HG03159 (cell line): ENCODE results near the gene CAND2.

Experiments
- ATAC-seq: cut with Tn5 transposase; IDR thresholded peaks from one replicate; pipeline ENCODE4 v1.9.1; 2021; ENCODE audit warnings: mild to moderate bottlenecking, moderate library complexity; ENCODE audit not compliant: unreplicated experiment

CAND2 gene

DNA sequence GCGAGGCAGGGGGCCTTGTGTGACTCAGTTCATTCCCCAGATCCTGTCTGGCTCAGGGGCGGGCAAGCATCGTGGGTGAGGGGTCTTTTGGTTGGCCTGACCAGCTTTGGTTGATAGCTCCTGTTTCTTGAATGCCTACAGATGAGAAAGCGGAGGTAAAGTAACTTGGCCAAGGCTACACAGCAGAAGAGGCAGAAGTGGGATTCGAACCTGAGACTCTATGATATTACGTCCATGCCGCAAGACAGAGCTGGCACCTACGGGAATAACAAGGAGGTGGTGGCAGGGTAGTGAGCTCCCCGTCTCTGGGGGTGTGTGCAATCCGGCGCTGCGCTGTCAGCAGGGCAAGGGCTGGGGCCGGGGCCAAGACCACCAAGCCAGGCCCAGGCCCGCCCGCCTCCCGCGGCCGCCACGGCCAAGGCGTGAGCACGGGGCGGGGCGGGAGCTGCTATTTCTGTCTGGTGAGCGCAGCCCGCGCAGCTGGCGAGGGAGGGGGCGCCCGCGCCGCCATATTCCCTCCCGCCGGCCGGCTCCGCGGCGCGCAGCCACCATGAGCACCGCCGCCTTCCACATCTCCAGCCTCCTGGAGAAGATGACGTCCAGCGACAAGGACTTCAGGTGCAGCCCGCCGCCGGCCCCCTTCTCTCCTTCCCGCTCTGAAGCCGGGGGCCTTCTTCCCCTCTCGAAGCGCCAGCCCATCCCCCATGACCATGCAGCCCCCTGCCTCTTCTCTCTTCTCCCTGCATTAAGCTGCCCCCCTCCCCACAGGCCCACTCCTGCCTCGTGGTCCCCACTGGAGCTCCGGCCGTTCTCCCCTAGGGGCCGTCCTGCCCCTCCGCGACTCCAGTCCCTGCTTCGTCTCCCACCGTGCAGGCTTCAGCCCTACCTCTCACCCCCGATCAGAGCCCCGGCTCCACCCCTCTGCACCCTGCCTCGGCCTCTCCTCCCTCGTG is at the start of gene CAND2:
Gene CAND2 (plus strand): TSS at position 510 of the 953 bp plus-strand sequence. CDS start 41 bp downstream, at position 551.
- no peak for ATAC-seq

DNA sequence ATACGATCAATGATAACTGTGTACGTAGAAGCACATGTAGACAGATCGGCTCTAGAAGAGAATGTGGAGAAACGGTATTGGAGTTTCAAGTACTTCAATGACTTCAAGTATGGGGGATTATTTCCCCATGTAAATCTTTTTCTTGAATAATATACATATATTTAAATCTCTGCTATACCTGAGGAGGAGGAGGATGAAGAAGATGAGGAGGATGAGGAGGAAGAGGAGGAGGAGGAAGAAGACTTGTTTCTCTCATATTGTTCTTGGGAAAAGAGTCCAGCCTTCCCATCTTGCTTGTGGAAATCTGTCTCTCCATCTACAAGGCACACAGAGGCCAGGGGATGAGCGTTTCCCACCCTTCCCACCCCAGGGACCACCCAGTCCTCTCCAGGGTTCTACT is 48.0 kb upstream of the CAND2 start:
- ATAC-seq: no peak

DNA sequence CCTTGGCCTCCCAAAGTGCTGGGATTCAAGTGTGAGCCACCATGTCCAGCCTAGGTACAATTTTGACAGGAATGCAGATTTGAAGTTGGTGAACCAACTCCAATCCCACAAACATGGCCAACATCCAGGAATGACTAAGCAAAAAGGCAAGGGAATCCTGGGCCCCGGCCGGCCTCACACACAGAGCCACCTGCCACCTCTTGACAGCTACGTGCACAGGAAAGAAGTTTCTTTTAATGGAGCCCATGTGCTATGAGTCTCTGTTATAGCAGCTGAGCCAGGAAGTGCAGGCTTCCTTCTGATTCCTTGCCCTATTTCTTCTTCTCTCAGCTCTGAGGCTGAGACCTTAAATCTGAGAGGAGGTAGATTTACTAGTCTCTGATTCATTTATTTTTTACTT is 46.3 kb upstream of the CAND2 start:
- ATAC-seq: no peak

DNA sequence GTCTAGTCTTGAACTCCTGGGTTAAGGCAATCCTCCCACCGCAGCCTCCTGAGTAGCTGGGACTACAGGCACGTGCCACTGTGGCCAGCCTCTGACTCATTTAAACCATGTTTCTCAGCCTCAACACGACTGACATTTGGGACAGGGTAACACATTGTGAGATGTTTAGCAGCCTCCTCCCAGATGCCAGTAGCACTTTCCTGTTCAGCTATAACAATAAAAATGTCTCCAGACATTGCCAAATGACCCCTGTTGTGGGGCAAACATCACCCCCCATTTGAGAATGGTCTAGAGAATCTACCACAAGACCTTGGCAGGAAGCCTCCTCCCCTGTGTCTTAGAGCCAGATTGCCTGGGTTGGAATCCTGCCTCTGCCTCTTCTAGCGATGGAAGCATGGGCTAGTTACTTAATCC is 45.8 kb upstream of the CAND2 start:
- ATAC-seq: no peak

DNA sequence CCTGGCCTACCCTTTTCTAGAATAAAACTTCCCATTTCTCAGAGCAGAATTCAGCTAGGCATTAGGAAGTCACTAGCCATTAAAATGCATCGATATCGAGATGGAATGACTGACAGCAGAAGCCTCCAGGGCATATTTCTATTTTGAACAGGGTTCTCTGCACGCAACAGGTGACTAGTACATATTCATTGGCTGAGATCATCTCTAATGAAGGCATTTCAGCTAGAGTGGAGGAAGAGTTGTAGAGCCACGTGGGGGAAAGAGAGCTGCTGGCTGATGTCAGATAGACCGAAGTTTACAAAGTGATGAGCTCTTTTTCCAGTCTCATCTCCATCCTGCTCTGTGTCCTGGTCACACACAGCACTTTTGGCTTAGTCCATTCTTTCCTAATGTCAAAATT is 44.9 kb upstream of the CAND2 start:
- no peak for ATAC-seq

DNA sequence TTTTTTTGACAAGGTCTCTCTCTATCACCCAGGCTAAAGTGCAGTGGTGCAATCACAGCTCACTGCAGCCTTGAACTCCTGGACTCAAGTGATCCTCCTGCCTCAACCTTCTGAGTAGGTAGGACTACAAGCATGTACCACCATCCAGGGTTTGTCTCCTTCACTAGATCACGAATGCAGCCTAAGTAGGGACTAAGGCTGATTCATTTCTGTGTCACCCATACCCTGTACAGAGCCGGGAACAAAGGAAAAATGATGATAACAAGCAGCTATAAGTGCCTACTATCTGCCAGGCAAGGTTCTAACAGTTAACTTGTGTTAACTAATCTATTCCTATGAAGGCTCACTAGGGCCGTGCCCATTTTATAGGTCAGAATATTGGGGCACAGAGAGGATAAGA is 44.4 kb upstream of the CAND2 start:
- no peak for ATAC-seq

DNA sequence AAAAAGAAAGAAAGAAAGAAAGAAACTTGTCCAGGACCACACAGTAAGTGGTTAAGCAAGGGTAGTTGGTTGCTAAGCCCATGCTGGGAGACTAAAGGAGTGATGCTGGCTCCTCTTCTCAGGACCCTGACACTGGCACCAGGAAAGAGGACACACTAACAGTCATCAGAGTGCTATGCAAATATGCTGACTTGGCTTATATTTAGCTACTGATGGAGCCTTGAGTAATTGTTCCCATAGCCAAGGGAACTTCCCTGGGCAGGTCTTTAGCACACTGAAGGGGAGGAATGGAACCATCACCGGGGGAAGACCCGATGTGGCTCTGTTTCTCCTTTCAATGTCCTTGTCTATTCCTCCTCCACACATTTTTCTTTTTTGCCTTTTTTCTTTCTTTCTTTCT is 43.7 kb upstream of the CAND2 start:
- ATAC-seq: no peak

DNA sequence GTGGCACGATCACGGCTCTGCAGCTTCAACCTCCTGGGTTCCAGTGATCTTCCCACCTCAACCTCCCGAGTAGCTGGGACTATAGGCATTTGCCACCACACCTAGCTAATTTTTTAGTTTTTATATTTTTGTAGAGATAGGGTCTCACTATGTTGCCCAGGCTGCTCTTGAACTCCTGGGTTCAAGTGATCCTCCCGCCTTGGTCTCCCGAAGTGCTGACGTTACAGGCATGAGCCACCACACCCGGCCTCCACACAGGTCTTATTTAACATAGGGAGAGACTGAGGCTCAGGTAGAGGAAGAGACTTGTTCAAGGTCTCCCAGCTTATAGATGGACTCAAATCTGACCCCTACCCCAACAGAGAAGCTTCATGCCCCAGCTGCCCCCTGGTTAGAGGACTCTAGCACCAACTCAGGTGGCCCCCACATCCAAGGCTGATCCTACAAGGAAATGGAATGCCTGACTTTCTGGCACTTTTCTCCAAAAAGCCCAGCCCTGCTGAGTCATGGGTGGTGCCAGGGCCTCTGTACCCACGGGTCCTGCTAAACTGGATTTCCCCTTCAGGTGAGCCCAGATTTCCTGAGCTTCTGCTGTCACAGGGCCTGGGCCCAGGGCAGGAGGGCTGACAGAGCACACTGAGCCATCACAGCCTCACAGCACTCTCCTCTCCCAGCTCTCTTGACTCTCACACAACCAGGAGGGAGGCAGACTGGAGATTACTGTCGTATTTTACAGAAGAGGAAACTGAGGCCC is 43.0 kb upstream of the CAND2 start:
- ATAC-seq: no peak

DNA sequence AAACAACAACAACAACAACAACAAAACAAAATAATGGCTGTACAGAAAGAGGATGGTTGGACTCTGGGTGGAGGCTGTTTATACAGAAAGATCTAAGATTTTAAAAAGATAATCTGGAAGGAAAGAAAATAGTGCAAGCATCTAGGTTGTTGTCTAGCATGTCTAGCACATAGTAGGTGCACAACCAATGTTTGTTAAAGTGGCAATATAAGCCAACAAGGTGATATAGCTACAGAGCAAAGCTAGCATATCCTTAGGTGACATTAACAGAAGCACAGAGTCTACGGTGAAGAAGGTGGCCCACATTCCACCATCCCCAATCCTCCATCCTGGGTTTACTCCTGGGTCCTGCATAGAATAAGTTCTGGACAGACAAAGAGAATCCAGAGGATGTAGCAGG is 42.2 kb upstream of the CAND2 start:
- ATAC-seq: no peak

DNA sequence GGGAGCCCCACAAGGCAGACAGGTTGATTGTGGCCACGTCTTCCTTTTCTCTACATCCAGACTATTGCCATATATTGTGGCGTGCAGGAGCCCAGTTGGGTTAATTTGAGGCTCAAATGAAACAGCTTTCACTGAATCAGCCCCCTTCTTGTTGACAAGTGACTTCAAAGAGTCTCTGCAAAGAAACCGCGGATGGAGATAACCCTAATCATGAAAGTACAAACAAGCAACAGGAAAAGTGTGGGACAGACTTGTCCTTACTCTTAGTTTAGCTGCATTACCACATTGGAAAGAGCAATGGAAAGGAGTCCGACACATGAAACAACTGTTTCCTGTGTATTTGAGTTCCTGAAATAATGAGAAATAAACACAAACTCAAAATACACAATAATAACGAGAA is 40.7 kb upstream of the CAND2 start:
- no peak for ATAC-seq

DNA sequence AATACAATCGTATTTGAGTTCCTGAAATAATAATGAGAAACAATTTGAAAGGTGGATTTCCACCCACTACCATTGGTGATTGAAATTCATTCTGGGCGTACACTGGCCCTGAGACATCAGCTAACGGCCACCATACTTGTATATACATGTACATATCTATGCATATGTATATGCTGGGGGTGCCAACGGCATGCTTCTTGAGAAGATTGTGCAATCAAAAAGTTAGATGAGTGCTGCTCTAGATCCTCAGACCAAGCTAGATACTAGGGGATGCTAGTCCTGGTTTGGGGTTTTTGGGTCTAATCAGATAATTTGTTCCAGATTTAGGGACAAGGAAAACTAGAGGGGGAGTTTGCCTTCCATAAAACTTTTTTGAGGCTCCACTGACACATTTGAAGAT is 40.3 kb upstream of the CAND2 start:
- ATAC-seq: no peak

DNA sequence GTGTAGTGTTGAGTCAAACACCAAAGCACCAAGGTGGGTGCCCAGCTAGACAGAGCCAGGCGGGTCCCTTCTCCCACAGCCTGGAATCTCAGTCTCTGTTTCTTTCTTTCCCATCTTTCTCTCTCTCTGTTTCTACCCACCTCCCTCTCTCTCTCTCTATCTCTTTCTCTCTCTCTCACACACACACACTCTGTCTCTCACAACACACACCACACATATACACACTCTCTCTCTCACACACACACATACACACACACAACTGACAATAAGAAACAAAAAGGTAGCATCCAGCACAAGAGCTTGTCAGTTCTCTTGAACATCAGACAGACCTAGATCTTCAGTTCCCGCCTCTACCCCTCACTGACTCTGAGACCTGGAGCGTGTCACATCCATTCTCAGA is 39.8 kb upstream of the CAND2 start:
- no peak for ATAC-seq

DNA sequence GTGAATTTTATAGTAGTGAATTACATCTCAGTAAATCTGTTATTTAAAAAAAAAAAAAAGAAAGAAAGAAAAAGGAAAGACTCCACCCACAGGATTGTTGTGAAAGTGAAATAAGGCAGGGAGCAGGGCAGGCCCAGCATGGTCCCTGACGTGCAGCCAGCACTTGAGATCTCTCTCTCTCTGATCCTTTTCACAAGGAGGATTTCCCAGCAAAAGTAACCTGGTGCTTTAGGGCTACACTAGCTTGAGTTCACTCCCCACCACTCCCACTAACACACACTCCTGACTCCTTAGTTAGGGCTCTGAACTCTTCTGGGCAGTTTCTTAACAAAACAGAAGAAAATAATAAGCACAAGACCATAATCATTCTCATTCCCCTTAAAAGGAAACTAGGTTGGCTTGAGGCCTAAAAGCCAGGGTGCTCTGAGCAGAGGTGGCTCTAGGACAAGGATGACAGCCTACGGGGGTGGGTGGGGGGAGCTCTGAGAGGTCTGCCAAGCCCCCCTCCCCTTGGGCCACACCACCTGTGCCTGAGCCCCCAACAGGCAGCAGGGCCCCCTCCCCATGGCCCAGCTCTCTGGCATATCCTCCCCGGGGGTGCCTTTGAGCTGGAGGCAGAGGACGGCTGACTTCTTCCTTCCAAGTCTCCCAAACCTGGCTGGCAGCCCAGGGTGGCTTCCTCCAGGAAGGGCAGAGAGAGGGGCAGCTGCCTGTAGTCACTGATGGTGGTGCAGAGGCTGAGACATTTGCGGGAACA is 38.3 kb upstream of the CAND2 start:
- ATAC-seq: peak; percentile 48

DNA sequence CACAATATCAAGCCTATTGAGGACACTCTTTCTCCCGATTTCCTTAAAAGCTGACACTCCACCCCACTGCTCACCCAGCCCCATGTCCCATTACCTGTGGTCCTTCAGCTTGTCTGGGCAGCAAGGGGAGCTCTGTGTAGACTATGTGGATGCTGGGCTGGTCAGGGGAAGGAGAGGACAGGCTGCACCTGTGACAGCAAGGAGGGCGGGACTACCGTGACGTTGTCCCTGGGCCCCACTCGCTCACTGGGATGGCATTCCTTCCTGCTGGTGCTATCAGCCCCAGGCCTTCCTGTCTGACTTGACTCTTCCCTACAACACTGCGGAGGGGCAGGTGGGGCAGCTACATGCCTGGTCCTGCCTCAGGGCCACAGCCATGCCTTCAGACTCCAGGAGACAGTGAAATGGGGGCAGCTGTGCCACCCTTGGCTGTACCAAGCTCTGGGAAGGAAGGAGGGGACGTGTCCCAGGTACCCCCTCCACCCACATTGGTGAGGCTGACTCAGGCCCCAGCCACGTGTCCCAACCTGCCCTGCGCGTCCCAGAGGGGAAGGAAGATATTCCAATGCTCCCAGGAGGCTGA is 37.3 kb upstream of the CAND2 start, which contains the start of gene TMEM40:
Gene TMEM40 (minus strand): TSS at position 163 of the 583 bp plus-strand sequence. CDS start 9,427 bp downstream, outside the sequence.
- no peak for ATAC-seq

DNA sequence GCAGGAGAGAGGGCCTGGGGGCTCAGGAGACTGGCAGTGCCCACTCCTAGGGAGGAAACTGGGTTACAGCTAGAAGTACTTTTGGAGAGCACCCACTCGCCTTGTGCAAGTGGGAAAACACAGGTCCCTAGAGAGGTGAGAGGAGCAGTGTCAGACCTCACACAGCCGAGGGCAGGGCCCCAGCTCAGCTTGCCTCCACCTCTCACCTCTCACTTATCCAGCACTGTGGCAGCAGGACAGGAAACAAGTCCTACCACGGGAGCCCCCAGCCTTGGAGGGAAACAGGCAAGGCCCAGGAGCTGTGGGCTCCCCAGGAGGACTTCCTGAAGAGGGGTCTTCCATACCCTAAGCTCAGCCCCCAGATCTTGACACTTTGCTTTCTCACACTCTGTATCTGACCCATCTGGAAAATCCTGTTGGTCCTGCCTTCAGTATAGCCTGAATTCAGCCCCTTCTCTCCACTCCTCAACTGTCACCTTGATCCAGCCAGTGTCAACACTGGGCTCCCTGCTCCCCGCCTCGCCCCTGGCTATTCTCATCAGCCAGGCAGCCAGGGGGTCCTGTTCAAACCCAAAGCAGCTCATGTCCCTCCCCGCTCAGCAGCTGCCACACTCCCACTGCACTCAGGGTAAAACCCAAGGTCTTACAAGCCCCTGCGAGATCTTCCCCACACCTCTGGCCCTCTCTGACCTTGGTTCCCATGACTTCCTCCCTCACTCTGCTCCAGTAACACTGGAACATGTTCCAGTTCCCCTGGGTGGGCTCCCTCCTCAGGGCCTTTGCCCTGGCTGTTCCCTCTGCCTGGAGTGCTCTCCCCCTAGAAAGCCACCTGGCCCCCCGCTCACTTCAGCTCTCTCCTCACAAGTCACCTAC is 36.6 kb upstream of the CAND2 start:
- no peak for ATAC-seq

DNA sequence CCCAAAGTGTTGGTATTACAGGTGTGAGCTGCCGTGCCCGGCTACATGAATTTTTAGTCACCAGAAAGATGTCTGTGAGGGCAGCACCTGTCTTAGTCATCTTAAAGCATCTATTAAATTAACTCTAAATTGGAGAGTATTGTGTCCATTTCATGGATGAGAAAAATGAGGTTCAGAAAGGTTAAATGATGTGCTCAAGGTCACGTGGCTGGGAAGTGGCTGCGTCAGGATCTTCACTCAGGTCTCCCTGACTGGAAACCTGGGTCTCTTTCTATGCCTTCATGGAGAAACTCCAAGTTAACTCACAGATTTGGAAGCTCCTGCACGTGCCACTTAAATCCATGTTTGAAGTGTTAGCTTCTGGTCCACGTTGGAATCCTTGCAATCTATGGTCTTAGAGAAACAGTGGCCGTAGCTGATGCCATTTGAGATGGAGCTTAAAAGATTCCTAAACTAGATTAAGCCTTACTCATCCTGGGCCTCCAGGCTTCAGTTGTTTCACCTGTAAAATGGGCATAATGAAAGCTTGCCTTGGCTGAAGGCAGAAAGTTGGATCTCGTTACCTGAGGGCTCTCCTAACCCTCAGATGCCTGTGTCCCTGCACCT is 32.2 kb upstream of the CAND2 start:
- ATAC-seq: no peak

DNA sequence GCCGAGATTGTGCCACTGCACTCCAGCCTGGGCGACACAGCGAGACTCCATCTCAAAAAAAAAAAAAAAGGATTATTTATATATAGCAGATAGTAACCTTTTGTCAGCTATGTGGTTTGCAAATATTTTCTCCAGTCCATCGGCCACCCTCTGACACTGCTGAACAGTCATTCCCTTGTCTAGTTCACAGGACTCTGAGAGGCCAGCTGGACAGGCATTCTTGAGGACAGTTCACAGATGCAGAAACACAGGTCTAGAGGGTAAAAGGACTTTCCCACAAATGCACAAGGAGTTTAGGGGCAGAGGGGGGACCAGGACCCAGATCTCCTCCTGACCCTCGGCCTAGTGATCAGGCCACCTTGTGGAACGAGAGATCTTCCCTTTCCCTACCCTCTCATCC is 29.9 kb upstream of the CAND2 start:
- no peak for ATAC-seq

DNA sequence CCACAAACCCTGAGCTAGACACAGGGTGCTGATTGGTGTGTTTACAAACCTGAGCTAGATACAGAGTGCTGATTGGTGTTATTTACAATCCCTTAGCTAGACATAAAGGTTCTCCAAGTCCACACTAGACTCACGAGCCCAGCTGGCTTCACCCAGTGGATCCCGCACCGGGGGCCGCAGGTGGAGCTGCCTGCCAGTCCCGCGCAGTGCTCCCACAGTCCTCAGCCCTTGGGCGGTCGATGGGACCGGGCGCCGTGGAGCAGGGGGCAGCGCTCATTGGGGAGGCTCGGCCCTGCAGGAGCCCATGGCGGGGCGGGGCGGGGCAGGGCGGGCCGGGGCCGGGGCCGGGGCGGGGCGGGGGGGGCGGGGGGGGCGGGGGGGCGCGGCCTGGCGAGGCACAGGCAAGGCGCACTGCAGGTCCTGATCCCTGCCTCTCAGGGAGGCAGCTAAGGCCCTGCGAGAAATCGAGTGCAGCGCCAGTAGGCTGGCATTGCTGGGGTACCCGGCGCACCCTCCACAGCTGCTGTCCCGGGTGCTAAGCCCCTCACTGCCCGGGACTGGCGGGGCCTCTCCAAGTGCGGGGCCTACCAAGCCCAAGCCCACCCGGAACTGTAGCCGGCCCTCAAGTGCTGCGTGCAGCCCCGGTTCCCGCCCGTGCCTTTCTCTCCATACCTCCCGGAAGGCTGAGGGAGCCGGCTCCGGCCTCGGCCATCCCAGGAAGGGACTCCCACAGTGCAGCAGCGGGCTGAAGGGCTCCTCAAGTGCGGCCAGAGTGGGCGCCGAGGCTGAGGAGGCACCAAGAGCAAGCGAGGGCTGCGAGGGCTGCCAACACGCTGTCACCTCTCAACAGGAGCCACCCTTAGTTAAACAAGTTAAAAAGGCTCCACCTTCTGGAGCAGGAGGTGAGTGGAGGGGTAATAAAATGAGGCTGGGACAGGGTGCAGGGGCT is 27.6 kb upstream of the CAND2 start:
- no peak for ATAC-seq
